8988T (cell line): Measurements from ENCODE around the gene XCR1.
"Not testable (repeated sequence)": the region's sequence is repeated elsewhere in the genome, so short reads cannot be mapped to it uniquely, and the experiment has no call there.

Experiments
- DNase-seq: peaks from one replicate; pipeline ENCODE4 v3.0.0; 2011

The XCR1 gene

GRCh38 chr3:46038071-46038470 lies 10.8 kb upstream of the XCR1 start:
- not testable (repeated sequence) for DNase-seq

- no peak for DNase-seq
Measured at GRCh38 chr3:46036191-46036590, 8.9 kb upstream of the XCR1 start.

- no peak for DNase-seq
Measured at GRCh38 chr3:46031747-46032146, 4.5 kb upstream of the XCR1 start.

GRCh38 chr3:46031269-46031668 lies 4.0 kb upstream of the XCR1 start:
- DNase-seq: no peak

- DNase-seq: no peak
Measured at GRCh38 chr3:46030626-46031025, 3.3 kb upstream of the XCR1 start.

DNA sequence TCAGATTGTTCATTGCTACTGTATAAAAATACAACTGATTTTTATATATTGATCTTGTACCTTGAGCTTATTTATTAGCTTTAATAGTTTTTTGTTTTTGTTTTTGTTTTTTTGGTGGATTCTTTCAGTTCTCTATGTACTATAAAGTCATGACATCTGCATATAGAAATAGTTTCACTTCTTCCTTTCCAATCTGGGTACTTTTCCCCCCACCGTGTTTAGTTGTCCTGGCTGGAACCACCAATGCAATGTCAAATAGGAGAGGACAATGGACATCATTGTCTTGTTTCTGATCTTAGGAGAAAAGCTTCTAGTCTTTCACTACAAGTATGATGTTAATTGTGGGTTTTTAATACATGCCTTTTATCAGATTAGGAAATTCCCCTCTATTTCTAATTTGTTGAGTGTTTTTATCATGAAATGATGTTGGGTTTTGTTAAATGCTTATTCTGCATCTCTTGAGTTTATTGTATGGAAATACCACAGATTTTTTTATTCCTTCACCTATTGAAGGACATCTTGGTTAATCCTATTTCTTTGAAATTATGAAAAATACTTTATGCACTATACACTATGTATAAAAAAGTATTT lies 2.8 kb upstream of the XCR1 start:
- no peak for DNase-seq

GRCh38 chr3:46027736-46028397 lies 584 bp upstream of the XCR1 start:
- DNase-seq: no peak

GRCh38 chr3:46025139-46025538 lies 2.1 kb downstream of the XCR1 start:
- no peak for DNase-seq

DNA sequence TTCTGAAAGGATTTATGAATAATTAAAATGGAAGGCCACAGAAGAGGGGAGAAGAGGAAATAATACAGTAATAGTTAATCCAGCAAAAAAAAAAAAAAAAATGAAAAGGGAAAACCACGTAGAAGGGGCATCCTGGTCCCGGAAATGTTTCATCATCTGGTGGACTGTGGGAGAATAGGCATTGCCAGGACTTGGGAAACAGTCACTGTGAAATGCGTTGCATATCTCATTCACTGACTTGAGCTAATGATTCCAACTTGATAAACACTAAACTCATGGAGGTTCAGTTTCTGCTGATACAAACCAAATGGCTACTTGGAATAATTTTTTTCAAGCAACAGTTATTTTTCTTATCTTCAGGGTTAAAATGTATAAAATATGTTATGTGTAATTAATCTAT lies 3.2 kb downstream of the XCR1 start:
- DNase-seq: no peak

DNA sequence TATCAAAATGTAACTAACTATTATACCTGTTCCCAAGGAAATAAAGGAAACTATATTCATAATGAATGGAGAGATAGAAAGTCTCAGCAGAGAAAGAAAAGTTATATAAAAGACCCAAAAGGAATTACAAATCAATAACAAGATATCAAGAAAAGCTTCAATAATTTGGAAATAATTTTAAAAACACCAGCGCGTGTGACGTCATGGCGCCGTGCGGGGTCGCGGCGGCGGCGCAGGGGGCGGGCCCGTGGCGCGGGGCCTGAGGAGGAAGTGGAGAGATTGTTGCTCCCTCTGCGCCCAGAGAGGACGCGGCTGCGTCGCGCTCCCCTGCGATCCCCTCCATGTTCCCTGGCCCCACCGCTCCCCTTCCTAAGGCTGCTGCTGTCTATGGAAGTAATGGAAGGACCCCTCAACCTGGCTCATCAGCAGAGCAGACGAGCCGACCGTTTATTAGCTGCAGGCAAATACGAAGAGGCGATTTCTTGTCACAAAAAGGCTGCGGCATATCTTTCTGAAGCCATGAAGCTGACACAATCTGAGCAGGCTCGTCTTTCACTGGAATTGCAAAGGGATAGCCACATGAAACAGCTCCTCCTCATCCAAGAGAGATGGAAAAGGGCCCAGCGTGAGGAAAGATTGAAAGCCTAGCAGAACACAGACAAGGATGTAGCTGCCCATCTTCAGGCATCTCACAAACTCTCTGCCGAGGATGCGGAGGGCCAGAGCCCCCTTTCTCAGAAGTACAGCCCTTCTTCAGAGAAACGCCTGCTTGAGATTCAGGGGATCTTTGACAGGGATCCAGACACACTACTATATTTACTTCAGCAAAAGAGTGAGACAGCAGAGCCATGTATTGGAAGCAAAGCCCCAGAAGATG lies 4.1 kb downstream of the XCR1 start:
- no peak for DNase-seq

- DNase-seq: no peak
Measured at GRCh38 chr3:46021516-46021915, 5.8 kb downstream of the XCR1 start.

GRCh38 chr3:46020766-46021510 lies 6.3 kb downstream of the XCR1 start:
- DNase-seq: no peak

DNA sequence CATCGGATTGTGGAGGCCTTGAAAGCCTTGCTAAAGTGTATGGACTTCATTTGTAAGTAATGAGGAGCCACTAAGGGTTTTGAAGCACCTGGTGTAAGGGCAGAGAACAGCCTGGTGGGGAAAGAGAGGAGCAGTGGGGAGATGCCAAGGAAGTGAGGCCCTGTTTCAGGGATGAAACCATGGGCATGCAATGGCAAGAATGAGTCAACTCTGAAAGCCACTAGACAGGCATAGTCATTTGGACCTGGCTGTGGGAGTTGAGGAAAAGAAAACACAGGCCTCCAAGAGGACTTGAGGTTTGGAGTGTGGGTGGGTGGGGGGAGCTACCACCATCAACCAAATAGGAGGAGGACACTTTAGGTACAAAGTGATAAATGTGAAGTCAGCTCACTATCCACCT lies 7.6 kb downstream of the XCR1 start:
- DNase-seq: no peak

DNA sequence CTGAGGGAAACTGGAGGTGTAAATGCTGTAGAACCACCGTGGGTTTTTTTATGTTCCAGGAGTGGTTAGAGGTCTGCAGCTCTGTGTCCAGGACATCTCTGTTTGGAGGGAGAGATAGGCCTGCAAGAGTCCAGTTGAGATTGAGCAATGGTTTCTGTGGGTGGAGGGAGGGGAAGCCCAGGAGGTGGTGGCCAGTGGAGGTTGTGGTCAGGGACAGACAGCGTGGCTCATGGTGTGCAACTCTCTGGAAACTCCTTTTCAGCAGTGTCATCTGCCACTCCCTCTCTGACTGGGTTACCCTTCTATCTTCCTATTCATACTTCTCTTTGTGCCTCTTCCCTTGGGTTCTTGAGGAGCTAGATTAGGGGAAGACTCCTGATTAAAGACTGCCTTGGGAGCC lies 9.6 kb downstream of the XCR1 start:
- DNase-seq: no peak

DNA sequence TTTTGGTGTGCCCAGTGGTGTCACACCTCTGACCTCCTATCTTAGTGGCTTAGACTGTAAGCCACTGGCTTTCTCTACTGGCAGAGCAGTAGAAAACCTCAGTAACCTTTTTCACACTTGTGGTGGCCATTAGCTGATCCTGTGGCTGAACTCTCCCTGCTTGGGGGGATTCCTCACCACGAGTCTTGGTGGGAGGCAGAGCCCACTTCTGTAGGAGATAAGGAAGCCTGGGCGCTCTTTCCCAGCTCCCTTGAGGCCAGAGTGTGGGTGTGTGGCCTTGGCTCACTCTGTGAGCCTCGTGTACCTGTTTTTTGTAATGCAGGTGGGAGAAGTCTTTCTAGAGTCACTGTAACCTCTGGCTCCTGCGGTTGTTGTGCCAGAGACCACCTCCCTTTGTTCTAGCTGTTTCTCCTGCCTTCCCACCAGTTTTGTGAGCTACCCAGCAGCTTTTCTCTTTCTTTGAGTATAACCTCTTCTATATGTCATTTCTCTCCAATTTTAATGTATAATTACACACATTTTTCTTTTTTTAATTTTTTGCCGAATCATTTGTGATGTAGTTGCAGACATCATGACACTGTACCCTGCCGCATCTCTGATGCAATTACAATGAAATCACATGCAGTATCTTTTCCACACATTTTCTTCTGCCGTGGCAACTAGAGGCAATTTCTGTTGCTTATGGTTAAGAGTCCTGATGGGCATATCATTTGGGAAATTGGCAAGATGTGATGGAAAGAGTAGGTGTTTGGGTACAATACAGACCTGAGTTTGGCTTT lies 13.8 kb downstream of the XCR1 start:
- DNase-seq: no peak

GRCh38 chr3:46012246-46012645 lies 15.0 kb downstream of the XCR1 start:
- DNase-seq: no peak

DNA sequence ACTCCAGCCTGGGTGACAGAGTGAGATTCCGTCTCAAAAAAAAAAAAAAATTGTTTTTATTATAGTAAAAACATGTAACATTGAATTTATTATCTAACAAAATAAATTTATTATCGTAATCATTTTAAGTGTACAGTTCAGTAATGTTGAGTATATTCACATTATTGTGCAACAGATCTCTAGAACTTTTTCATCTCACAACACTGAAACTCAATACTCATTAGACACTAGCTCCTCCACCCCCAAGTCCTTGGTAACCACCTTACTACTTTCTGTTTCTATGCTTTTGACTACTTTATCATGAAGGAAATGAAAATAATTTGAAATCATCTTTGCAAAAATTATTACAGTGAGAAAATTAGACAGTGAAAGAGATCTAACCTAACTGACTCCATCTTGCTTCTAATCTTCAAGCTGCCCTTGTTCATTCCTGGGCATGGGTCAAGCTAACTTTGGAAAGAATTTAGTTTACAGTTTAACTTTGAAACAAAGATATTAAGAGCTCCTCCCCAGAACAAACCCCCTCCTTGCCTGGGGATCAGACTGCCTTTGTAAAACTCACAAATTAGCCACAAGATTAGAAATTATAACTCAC lies 16.7 kb downstream of the XCR1 start:
- DNase-seq: no peak

GRCh38 chr3:46008058-46008457 lies 19.2 kb downstream of the XCR1 start:
- no peak for DNase-seq

DNA sequence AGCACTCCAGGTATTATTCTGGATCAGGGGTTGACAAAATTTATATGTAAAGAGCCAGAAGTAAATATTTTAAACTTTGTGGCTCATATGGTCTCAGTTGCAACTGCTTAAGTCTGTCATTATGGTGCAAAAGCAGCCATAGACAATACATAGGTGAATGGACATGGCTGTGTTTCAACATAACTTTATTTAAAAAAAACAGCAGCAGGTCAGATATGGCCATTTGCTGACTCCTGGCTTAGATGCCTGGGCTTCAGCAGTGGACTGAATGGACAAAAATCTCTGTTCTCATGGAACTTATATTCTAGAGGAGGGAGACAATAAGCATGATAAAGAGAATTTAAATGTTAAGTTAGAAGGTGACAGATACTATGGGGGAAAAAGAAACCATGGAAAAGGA lies 20.0 kb downstream of the XCR1 start:
- no peak for DNase-seq

- DNase-seq: no peak
Measured at GRCh38 chr3:46006238-46007032, 20.8 kb downstream of the XCR1 start.

DNA sequence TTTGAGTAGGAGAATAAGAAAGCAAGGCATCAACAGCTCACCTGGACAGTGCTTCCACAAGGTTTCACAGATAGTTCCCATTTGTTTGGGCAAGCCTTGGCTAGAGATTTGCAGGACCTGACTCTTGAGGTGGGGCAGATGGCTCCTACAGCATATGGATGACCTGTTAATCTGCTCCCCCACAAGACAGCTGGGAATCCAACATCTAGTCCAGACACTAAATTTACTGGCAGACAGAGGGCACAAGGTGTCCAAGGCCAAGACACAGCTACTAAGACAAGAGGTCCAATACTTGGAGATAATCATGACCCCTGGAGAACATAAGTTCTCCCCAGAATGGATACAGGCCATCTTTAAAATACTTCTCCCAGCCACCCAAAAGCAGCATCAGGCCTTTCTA lies 23.6 kb downstream of the XCR1 start:
- not testable (repeated sequence) for DNase-seq
